Panc1 (cell line): Measurements from ENCODE around the gene PCNT.

Experiments used
- TF ChIP-seq, protein P1 (sequence below), 2 experiments: IDR thresholded peaks; 2 replicates each; pipeline ENCODE4 v1.6.1; 2011 to 2012; ENCODE audit warnings: low read depth in 2 of 2, control low read depth in 1 of 2, low read length in 1 of 2, mild to moderate bottlenecking in 1 of 2, moderate library complexity in 1 of 2; ENCODE audit not compliant: insufficient read depth in 1 of 2
- TF ChIP-seq, protein P2 (sequence below): fragments of 450-650 bp; IDR thresholded peaks from 2 replicates; pipeline ENCODE4 v1.5.1; 2017; ENCODE audit warnings: mild to moderate bottlenecking

DNA sequence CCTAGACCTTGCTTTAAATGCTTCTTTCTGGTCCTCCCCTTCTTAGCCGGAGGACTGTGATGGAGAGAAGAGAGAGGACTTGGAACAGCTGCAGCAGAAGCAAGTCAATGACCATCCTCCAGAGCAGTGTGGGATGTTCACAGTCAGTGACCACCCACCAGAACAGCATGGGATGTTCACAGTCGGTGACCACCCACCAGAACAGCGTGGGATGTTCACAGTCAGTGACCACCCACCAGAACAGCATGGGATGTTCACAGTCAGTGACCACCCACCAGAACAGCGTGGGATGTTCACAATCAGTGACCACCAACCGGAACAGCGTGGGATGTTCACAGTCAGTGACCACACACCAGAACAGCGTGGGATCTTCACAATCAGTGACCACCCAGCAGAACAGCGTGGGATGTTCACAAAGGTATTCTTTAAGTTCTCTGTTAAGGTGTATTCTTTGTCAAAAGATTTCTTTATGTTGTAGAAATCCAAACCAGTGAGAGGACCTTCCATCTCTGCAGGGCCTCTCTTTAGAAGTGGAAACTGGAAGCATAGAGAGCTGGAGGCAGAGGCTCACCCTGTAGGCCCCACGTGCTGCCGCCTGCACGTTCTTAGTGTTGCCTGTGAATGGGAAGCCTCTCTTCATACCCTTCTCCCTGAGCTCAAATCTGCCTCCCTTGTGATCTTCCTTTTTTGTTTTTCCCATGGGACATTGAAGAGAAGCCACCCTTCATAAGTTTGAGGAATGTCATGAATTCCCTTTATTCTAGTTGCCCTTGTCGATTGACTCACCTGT, 10.6 kb downstream of the PCNT start:
- TF ChIP-seq, protein P1, sequence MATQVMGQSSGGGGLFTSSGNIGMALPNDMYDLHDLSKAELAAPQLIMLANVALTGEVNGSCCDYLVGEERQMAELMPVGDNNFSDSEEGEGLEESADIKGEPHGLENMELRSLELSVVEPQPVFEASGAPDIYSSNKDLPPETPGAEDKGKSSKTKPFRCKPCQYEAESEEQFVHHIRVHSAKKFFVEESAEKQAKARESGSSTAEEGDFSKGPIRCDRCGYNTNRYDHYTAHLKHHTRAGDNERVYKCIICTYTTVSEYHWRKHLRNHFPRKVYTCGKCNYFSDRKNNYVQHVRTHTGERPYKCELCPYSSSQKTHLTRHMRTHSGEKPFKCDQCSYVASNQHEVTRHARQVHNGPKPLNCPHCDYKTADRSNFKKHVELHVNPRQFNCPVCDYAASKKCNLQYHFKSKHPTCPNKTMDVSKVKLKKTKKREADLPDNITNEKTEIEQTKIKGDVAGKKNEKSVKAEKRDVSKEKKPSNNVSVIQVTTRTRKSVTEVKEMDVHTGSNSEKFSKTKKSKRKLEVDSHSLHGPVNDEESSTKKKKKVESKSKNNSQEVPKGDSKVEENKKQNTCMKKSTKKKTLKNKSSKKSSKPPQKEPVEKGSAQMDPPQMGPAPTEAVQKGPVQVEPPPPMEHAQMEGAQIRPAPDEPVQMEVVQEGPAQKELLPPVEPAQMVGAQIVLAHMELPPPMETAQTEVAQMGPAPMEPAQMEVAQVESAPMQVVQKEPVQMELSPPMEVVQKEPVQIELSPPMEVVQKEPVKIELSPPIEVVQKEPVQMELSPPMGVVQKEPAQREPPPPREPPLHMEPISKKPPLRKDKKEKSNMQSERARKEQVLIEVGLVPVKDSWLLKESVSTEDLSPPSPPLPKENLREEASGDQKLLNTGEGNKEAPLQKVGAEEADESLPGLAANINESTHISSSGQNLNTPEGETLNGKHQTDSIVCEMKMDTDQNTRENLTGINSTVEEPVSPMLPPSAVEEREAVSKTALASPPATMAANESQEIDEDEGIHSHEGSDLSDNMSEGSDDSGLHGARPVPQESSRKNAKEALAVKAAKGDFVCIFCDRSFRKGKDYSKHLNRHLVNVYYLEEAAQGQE (IDR thresholded peaks at IDR 0.05; ENCODE audit: insufficient read depth in 1 of 2, low read depth in 2 of 2, low read length in 1 of 2), result no peak
- TF ChIP-seq, protein P2, sequence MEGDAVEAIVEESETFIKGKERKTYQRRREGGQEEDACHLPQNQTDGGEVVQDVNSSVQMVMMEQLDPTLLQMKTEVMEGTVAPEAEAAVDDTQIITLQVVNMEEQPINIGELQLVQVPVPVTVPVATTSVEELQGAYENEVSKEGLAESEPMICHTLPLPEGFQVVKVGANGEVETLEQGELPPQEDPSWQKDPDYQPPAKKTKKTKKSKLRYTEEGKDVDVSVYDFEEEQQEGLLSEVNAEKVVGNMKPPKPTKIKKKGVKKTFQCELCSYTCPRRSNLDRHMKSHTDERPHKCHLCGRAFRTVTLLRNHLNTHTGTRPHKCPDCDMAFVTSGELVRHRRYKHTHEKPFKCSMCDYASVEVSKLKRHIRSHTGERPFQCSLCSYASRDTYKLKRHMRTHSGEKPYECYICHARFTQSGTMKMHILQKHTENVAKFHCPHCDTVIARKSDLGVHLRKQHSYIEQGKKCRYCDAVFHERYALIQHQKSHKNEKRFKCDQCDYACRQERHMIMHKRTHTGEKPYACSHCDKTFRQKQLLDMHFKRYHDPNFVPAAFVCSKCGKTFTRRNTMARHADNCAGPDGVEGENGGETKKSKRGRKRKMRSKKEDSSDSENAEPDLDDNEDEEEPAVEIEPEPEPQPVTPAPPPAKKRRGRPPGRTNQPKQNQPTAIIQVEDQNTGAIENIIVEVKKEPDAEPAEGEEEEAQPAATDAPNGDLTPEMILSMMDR, result no peak
